H54 (cell line): ENCODE measurements around the gene CEP43.

Experiments
- DNase-seq: peaks from one replicate; pipeline ENCODE4 v3.0.0; 2011; ENCODE audit warnings: low spot score, mixed read lengths; ENCODE audit not compliant: insufficient read length
- FAIRE-seq: peaks from 3 replicates; lab custom pipeline; 2011; peaks lifted over from hg19 to GRCh38; lab: Jason Lieb, UNC
- POLR2A ChIP-seq: IDR thresholded peaks from 2 replicates; pipeline ENCODE4 v1.6.1; 2011; ENCODE audit warnings: low read depth, mild to moderate bottlenecking, low read length

The CEP43 gene

DNA sequence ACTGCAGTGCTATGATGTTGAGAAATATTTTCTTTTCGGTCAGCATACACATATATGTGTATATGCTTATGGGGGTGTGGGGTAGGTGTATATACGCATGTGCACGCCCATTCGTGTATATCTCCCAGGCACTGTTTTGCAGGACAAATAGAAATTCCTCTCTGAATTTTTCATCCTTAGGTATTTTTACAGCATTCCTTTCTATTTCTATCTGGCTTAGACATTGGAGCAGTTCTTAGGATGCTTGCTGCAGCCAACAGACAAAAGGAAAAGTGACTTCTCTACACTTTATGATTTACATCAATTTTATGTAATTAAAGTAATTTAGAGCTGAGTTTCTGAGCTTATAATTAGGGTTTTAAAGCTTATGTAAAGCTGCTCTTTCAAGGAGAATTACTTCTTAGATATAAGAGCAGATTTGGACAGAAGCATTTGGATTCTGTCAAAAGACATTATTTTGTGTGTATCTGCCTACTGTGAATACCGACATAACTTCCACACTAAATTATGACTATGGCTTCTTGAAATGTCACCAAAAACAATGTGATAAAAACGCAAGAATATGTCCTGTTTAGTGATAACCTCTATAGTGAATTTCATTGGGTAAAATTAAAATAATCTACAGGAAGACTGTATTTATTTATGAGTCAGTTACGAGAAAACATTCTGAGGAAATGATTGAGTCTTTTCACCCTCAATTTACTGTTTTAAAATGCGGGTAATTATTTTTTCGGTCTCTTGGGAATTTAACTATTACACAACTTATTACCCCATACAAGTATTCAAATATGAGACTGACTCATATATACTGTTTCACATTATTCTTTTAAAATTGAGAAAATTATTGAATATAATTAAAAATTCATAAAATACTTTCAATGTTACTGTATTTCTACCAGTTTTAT is 21.3 kb upstream of the CEP43 start:
- DNase-seq = no peak
- TF ChIP-seq POLR2A = no peak
- no peak for FAIRE-seq

DNA sequence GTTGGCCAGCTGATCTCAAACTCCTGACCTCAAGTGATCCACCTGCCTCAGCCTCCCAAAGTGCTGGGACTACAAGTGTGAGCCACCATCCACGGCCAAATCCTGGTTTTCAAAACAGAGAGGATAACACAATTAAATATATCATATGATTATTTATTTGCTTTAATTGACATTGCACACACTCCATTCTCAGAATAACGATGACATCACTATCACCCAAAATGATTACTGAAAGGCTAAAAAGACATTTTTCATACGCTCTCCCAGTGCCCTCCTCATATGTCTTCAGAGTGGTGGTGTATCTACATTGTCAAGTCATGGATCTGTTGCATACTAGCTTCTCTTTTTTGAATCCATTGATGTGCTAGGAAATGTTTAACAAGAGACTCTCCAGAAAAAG is 18.5 kb upstream of the CEP43 start:
- TF ChIP-seq POLR2A = no peak
- no peak for FAIRE-seq
- DNase-seq = no peak

DNA sequence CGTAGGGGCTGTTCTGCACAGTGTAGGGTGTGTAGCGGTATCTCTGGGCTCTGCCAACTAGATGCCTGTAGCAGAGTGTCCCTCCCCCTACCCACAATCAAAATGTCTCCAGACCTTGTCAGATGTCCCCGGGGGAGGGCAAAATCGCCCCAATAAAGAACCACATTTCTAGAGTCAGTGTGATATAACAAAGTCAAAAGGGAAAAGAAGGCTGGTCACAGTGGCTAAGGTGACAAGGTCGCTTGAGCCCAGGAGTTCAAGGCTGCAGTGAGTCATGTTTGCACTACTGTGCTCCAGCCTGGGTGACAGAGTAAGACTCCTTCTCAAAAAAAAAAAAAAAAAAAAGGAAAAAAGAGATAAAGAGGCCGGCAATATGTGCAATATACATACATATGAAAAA is 11.7 kb upstream of the CEP43 start:
- DNase-seq (no peak), FAIRE-seq (no peak)
- no peak for TF ChIP-seq POLR2A

DNA sequence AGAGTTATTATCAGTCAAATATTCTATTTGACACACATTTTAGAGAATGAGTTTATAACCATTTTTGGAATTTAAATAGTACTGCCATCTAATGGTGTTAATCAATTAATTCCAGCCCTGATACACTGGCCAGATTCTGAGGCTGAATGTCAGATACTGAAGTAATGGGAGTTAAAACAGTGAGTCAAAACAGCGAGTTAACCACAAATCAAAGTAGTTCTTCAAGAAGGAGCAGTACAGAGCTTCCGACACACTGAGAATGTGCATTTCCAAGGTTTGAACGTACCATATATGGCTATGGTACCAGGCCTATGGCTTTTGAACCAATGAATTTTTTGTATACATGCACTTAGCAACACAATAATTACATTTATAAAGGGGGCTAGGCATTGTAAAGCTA is 11.3 kb upstream of the CEP43 start:
- FAIRE-seq = no peak
- TF ChIP-seq POLR2A = no peak
- no peak for DNase-seq

DNA sequence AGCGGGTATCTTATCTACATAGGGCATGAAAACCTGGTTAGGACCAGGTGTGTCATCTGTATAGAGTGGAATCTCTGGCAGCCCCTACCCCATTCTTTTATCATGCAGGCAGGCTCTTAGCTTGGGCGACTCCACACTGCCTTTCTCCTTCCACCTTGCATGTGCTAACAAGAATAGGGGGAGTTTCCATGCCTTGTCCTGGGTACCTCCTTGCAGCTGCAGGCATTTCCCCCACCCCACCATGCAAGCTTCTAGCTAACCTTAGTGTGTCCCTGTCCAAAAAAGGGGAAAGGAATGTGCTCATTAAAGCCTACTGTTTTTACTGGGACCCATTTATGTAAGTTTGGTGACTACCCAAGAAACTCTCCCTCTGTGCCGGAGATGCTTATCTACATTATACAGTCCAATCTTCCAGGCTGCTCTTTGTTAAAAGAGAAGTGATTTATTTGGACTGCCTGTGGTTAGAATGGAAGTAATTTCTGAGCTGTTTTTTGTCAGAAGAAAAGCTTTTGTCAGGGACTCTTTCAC is 10.5 kb upstream of the CEP43 start:
- DNase-seq (no peak), FAIRE-seq (no peak)
- no peak for TF ChIP-seq POLR2A

DNA sequence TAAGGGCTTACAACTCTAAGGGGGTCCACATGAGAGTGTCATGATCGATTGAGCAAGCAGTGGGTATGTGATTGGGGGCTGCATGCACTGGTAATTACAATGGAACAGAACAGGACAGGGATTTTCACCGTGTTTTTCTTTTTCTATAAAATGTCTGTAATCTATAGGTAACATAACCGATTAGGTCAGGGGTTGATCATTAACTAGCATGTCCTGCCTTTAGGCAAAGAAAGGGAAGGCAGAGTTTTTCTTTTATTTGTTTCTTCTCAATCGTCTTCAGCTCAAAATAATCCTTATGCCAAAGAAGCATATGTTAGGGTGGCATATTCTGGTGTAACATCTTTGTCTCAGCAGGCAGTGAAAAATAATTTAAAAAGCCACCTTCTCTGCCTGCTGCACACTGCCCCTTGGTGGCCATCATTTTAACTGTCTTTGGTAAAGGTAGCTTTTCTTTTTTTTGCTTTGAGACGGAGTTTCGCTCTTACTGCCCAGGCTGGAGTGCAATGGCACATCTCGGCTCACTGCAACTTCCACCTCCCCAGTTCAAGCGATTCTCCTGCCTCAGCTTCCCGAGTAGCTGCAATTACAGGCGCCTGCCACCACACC is 9.7 kb upstream of the CEP43 start:
- no peak for TF ChIP-seq POLR2A
- DNase-seq (no peak), FAIRE-seq (no peak)

DNA sequence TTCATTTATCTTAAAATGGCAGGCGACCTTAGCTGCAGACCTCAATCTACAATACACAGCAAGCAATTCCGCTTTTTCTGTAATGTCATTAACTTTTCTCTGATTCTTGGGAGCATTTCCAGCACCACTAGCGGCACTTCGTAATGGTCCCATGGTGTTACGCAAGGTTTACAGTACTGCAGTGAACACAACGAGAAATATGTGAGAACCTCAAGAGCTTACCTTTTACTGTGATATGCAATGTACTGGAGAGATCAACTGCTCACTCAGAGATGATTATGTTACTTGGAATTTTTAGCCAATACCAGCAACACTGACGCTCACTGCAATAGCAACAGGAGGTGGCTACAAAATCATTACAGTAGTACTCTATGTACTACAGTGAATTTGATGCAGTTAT is 2.8 kb upstream of the CEP43 start:
- FAIRE-seq (no peak), DNase-seq (no peak)
- TF ChIP-seq POLR2A = no peak

DNA sequence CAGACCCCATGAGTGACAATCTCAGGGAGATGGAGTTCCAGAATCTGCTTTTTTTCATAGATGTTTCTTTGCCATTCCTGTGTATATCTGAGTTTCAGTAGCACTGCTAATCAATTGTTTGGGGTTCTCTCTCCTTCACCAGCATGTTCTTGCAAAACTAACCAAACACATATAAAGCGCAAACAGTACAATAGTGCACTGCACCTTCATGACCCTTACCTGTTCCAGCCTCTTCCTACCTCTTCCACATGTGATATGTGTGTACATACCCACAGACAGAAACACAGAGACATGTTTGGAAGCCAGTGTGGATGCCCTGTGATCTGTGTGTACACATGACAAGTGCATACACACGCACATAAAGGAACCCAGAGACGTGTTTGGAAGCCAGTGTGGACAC is 1.8 kb upstream of the CEP43 start:
- FAIRE-seq (no peak), DNase-seq (no peak)
- TF ChIP-seq POLR2A = no peak

DNA sequence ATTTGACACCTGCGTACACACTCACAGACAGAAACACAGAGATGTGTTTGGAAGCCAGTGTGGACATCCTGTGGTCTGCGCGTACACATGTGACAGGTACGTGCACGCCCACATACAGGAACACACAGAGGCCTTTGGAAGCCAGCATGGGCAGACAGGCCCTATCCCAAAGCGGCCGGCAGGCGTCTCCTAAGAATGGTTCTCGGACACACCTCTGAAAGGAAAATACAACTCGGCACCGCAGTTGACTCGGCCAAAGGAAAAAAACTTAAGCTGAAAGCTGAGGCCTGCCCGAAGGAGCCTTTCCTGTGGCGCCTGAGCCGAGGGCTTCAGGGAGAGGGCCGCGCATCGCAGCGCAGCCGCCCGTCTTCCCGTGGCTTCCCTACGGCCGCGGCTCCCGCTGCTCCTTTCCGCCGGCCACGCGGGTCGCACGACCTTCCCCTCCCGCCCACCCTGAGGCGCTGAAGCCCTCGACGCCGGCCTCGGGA is 1.4 kb upstream of the CEP43 start:
- peak; percentile 13 for DNase-seq
- no peak for FAIRE-seq
- no peak for TF ChIP-seq POLR2A

DNA sequence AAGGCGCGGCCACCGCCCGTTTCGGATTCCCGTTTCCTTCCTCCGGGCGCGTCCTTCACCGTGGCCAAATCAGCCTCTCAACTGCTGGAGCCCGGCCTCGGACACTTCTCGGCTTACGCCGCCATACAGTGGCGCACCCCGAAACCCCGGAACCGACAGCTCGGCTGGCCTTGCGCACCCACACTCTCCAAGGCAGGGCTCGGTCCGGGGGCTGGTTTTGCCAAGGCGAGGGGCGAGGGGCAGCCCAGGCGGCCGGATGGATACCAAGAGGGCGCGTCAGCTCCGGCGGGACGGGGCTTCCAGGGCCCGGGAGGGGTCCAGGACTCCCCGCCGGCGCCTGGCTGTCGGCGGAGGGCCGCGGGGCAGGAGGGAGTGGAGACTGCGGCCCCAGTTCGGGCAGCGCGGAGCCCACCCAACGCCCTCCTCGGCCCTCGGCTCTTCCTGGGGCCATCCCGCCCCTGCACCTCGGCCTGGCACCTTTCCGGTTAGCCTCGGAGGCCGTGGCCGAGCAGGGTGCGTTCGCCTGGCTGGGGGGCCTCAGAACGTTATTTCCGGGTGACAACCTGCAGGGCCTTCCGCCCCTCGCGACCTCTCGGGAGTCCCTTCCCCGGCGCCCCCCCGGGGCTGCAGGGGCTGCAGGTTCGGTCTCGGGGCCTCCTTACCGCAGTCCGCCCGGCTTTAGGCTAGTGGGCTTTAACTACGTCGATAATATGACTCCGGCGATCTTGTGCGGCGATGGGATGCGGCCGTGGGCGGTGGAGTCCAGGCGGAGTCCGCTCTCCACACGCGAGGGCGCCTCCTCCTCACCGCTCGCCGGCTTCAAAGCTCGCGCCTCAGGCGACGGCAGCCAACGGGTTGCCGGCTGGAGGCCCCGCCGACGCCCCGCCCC is 697 bp upstream of the CEP43 start:
- TF ChIP-seq POLR2A = peak; percentile 79
- no peak for DNase-seq
- no peak for FAIRE-seq

DNA sequence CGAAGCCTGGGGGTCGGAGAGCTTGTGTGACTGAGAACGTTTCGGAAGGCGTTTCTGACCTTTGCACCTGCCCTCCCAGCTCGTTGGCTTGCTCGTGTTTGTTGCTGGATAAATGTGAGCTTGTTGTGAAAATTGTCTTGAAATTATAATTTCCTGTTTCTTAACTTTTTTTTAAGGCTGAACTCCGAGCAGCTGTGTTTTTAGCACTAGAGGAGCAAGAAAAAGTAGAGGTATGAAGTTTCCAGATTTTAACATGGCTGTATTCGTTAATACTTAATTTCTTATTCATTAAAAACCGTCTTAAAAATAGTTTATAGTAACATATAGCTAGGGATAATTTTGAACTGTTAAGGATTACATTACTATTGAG is 672 bp downstream of the CEP43 start:
- no peak for TF ChIP-seq POLR2A
- no peak for FAIRE-seq
- DNase-seq = no peak

DNA sequence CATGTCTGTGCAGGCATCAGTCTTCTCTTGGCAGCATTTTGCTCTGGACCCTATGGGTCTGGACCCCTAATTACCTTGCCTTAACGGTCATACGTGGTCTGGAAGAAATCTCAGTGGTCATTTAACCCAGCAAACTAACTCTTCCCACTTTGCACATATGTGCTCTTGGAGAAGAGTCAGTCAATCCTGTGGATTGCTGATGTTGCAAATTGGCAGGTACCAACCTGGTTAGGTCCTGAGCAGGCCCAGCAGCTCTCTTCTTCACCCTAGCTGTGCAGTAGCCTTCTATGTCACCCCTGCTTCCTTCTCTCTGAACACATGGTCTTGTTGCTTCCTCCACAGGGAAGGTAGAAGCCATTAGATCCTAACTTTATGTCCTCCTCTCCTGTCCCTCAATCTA is 1.6 kb downstream of the CEP43 start:
- FAIRE-seq (no peak), DNase-seq (no peak)
- TF ChIP-seq POLR2A = no peak

DNA sequence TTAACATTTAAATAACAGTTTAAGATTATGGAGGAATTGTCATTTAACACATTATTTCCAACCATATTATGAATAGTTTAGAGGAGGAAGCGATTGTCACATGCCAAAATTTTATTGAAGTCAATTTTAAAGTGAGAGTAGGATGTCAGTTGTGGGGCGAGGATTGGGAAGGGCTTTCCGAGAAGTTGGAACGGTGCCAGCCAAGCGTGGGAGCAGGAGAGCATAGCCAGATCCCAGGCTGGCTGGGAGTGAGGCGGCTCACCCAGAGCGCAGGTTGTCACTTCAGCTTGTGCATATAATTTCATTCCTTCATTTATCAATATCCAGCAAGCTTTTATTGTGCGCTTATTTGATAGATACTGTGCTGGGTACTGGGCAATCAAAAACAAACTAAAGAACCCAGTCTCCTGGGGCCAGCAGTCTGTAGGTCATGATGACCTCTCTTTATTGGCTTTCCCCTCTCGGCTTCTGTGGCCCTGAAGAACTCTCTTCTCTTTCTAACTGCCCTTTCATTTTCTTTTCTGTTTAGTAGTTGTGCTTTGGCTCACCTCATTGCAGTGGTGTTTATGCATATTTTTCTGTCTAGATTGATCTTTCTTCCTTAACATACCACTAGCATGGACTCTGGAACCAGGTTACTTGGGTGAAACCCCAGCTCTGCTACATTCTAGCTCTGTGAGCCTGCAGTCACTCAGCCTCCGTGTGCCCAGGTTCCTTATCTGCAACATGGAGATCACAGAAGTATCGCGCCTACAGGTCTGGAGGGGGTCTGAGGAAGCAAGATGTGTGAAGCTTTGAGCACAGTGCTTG is 6.4 kb downstream of the CEP43 start:
- no peak for TF ChIP-seq POLR2A
- FAIRE-seq (no peak), DNase-seq (no peak)
